GM12878 (cell line): ENCODE results near the gene TCEANC2. TPM values are rescaled to one million over a fixed set of nuclear protein-coding genes. Genes with fewer than 3 reads are reported as not detected.

Experiments used
- ATAC-seq: fragments of 200-7000 bp; cut with Tn5 transposase; 3 replicates; pipeline ENCODE4 v1.9.1; 2020; ENCODE audit warnings: mild to moderate bottlenecking, moderate library complexity
- BruUV-seq: library from RNA; stranded (reverse); fragments of 400-500 nt; replicated peaks from 2 replicates; lab custom pipeline; 2021; lab: Mats Ljungman, UMichigan
- CTCF ChIA-PET: fragments of 300-600 bp; sonication (Branson Sonifier 250); formaldehyde crosslinking; extraction: SDS; loops from one replicate; lab custom pipeline; 2021; ENCODE audit warnings: inconsistent platforms; lab: Yijun Ruan, JAX
- POLR2A ChIA-PET: fragments of 350-600 bp; formaldehyde crosslinking; extraction: SDS; loops from one replicate; lab custom pipeline; 2021; ENCODE audit warnings: inconsistent platforms; lab: Charles Lee
- RAD21 ChIA-PET: fragments of 300-600 bp; sonication (Branson Sonifier 250); formaldehyde crosslinking; loops from one replicate; lab custom pipeline; 2023; ENCODE audit warnings: antibody characterized with exemption; ENCODE audit not compliant: unreplicated experiment; lab: Charles Lee
- SMC1A ChIA-PET: fragments of 300-600 bp; sonication (Branson Sonifier 250); formaldehyde crosslinking; loops from one replicate; lab custom pipeline; 2023; ENCODE audit not compliant: unreplicated experiment, uncharacterized antibody; lab: Charles Lee
- DNase-seq: peaks from one replicate; pipeline ENCODE4 v3.0.0-alpha.2; 2011; ENCODE audit warnings: low read depth, low spot score
- FAIRE-seq: peaks from 3 replicates; lab custom pipeline; 2011; peaks lifted over from hg19 to GRCh38; lab: Jason Lieb, UNC
- H2AFZ ChIP-seq: 2 replicates; pipeline ENCODE4 v1.6.0; 2011; ENCODE audit warnings: low read depth, low read length, control low read depth; ENCODE audit not compliant: control insufficient read depth
- H3K27ac ChIP-seq: 2 replicates; pipeline ENCODE4 v1.5.1; 2011; ENCODE audit warnings: control low read depth; ENCODE audit not compliant: control insufficient read depth, insufficient read depth
- H3K27me3 ChIP-seq, 2 experiments: replicated peaks in 1 of 2; 2 replicates each; pipeline versions ENCODE4 v1.6.0 to v1.6.1; 2011; ENCODE audit warnings: low read length in 1 of 2; ENCODE audit not compliant: control insufficient read depth in 2 of 2, insufficient read depth in 2 of 2
- H3K36me3 ChIP-seq, 2 experiments: 2 replicates each; pipeline ENCODE4 v1.5.1; 2011; ENCODE audit warnings: low read length in 1 of 2; ENCODE audit not compliant: control insufficient read depth in 2 of 2, insufficient read depth in 2 of 2
- H3K4me1 ChIP-seq: 2 replicates; pipeline ENCODE4 v1.6.1; 2011; ENCODE audit warnings: mild to moderate bottlenecking, low read length, moderate library complexity, mixed read lengths; ENCODE audit not compliant: control insufficient read depth, insufficient read depth
- H3K4me2 ChIP-seq: 2 replicates; pipeline ENCODE4 v1.6.0; 2011; ENCODE audit warnings: control low read depth; ENCODE audit not compliant: control insufficient read depth, insufficient read depth
- H3K4me3 ChIP-seq: fragments of 200-600 bp; sonication (generic); 2 replicates; pipeline ENCODE4 v1.5.1; 2016
- H3K79me2 ChIP-seq: 2 replicates; pipeline ENCODE4 v1.6.0; 2011; ENCODE audit warnings: low read length; ENCODE audit not compliant: control insufficient read depth, insufficient read depth
- H3K9ac ChIP-seq: 2 replicates; pipeline ENCODE4 v1.8.0; 2011; ENCODE audit warnings: low read length, control low read depth, mixed read lengths; ENCODE audit not compliant: control insufficient read depth, insufficient read depth
- H3K9me3 ChIP-seq: replicated peaks from 3 replicates; pipeline ENCODE4 v1.5.1; 2011; ENCODE audit warnings: mild to moderate bottlenecking, low read length; ENCODE audit not compliant: control insufficient read depth, insufficient read depth
- H4K20me1 ChIP-seq: 2 replicates; pipeline ENCODE4 v1.6.0; 2011; ENCODE audit not compliant: control insufficient read depth, insufficient read depth
- ASH2L ChIP-seq: fragments of 300-600, 200-600 bp; sonication (generic); IDR thresholded peaks from 2 replicates; pipeline ENCODE4 v1.6.1; 2017; ENCODE audit warnings: low read depth, mild to moderate bottlenecking, borderline replicate concordance
- BHLHE40 ChIP-seq, 2 experiments: fragments of 450-650 bp in 1 of 2; IDR thresholded peaks; 2 replicates each; pipeline ENCODE4 v1.6.1; 2011 to 2017; ENCODE audit warnings: low read depth in 2 of 2, borderline replicate concordance in 1 of 2, improper control_type of control experiment in 1 of 2, low read length in 1 of 2, mild to moderate bottlenecking in 1 of 2
- CHD1 ChIP-seq: IDR thresholded peaks from 2 replicates; pipeline ENCODE4 v1.6.1; 2012; ENCODE audit warnings: low read depth, low read length, improper control_type of control experiment
- HCFC1 ChIP-seq: fragments of 150-350 bp; IDR thresholded peaks from 2 replicates; pipeline ENCODE4 v1.6.1; 2014; ENCODE audit warnings: low read length
- HSF1 ChIP-seq: fragments of 150-350 bp; IDR thresholded peaks from 2 replicates; pipeline ENCODE4 v1.6.1; 2014; ENCODE audit warnings: mild to moderate bottlenecking, low read depth, low read length
- NFYA ChIP-seq: IDR thresholded peaks from 2 replicates; pipeline ENCODE4 v1.6.1; 2011; ENCODE audit warnings: low read depth, mild to moderate bottlenecking, low read length, improper control_type of control experiment, borderline replicate concordance
- NR2C1 ChIP-seq: fragments of 450-650 bp; IDR thresholded peaks from 2 replicates; pipeline ENCODE4 v1.6.1; 2017; ENCODE audit warnings: antibody characterized with exemption, mild to moderate bottlenecking, moderate library complexity
- NR2F1 ChIP-seq: fragments of 450-650 bp; conservative IDR thresholded peaks from 2 replicates; pipeline ENCODE4 v1.6.1; 2017; ENCODE audit warnings: mild to moderate bottlenecking
- NRF1 ChIP-seq: conservative IDR thresholded peaks from 2 replicates; pipeline ENCODE4 v1.6.1; 2011; ENCODE audit warnings: mild to moderate bottlenecking, low read depth, low read length, improper control_type of control experiment
- PBX3 ChIP-seq: IDR thresholded peaks from 2 replicates; pipeline ENCODE4 v1.6.1; 2011; ENCODE audit warnings: mild to moderate bottlenecking, low read depth, low read length, moderate library complexity; ENCODE audit not compliant: insufficient replicate concordance
- RAD51 ChIP-seq: fragments of 450-650 bp; IDR thresholded peaks from 2 replicates; pipeline ENCODE4 v1.6.1; 2016; ENCODE audit warnings: moderate library complexity, mild to moderate bottlenecking, inconsistent platforms
- RCOR1 ChIP-seq: conservative IDR thresholded peaks from 2 replicates; pipeline ENCODE4 v1.6.1; 2012; ENCODE audit warnings: low read depth, low read length, improper control_type of control experiment
- RELA ChIP-seq: fragments of 450-650 bp; IDR thresholded peaks from 2 replicates; pipeline ENCODE4 v1.8.0; 2014; ENCODE audit warnings: borderline replicate concordance; ENCODE audit not compliant: partially characterized antibody
- STAT1 ChIP-seq: fragments of 450-650 bp; conservative IDR thresholded peaks from 2 replicates; pipeline ENCODE4 v1.6.1; 2014; ENCODE audit warnings: antibody characterized with exemption, mild to moderate bottlenecking
- STAT3 ChIP-seq: IDR thresholded peaks from 2 replicates; pipeline ENCODE4 v1.6.1; 2011; ENCODE audit warnings: low read depth, low read length, improper control_type of control experiment
- WGBS: methylation state at CpG from one replicate; pipeline ENCODE4 v1.1.6; 2016; ENCODE audit warnings: low lambda C conversion rate; ENCODE audit not compliant: insufficient replicate concordance, insufficient coverage; ENCODE audit errors: missing lambda C conversion rate; 5-methylcytosine and 5-hydroxymethylcytosine counted together
- in situ Hi-C: fragments of 300-500 bp; cut with MboI; formaldehyde crosslinking; loops from 9 replicates; pipeline ENCODE4 v1.14.3; 2018; ENCODE audit warnings: mixed read lengths
- intact Hi-C: fragments of 100-400 bp; cut with micrococcal nuclease; formaldehyde crosslinking; loops from one replicate; pipeline ENCODE4 v1.14.2; 2022; ENCODE audit not compliant: unreplicated experiment
- polyA plus RNA-seq, 11 experiments: library from polyadenylated mRNA; depleted of rRNA in 4 of 11; unstranded in 6 of 11; stranded (reverse) in 5 of 11; fragments of >200 nt; fragmentation: Nextera tagmentation in 4 of 11; fragmentation: Illumina TruSeq in 1 of 11; extraction: Ambion mirVana in 4 of 11; extraction: Trizol in 1 of 11; gene quantifications; 1 replicate in 1 of 11; 2 replicates in 10 of 11; pipeline versions ENCODE4 v1.2.1 to v1.2.3, GENCODE V29; 2011 to 2016; ENCODE audit warnings: inconsistent platforms in 2 of 11, missing spikeins in 2 of 11, low read depth in 1 of 11
- total RNA-seq, 4 experiments: library from RNA; depleted of rRNA in 3 of 4; stranded (reverse); fragments of >200 nt in 3 of 4; fragmentation: Illumina TruSeq in 1 of 4; extraction: Trizol in 1 of 4; gene quantifications; 2 replicates each; pipeline versions ENCODE4 v1.2.1 to v1.2.3, GENCODE V29; 2013 to 2021

TCEANC2 gene
- total and polyA plus RNA-seq, 10 of the 15 experiments (the other 5 are each of a cell fraction or from before 2014, with no cell fraction given) = 4.4 to 13.2 (median 6.4) TPM

GRCh38 chr1:54017979-54018378 is 35.4 kb upstream of the TCEANC2 start, which contains the start of gene LDLRAD1:
Gene LDLRAD1, minus strand, starts transcription at chr1:54018186. Its CDS starts 74 bp downstream, at chr1:54018112.
- ChIA-PET POLR2A (no interaction called here), CTCF (interaction anchor here (0.6 kb wide), 1 partner anchor 13 kb away, joined by 3 read pairs; no protein-coding TSS in a partner anchor), RAD21 (interaction anchor here (1.0 kb wide), 1 partner anchor 9 kb away, joined by 3 read pairs; no protein-coding TSS in a partner anchor), SMC1A (no interaction called here)
- H3K9me3 ChIP-seq = no peaks in the 10 kb centered on the region
- H2AFZ ChIP-seq = no peak within 1 kb of the TSS
- no peak within 1 kb of the TSS for H3K9ac ChIP-seq
- TF ChIP-seq NFYA (no peak), STAT3 (no peak), STAT1 (no peak), RAD51 (no peak), NR2C1 (no peak), HCFC1 (no peak), PBX3 (no peak), NR2F1 (no peak), RCOR1 (no peak), NRF1 (no peak), ASH2L (no peak), BHLHE40 (IDR thresholded peaks at IDR 0.05; ENCODE audit: borderline replicate concordance in 1 of 2, low read depth in 2 of 2, low read length in 1 of 2) (no peak), RELA (no peak), CHD1 (no peak), HSF1 (no peak)
- H3K4me2 ChIP-seq = no peak within 1 kb of the TSS
- H3K4me1 ChIP-seq = no peaks in the 10 kb centered on the region
- in situ Hi-C loops (no loop called here), intact Hi-C loops (no loop called here)
- H3K79me2 ChIP-seq = no peaks in the 10 kb centered on the region
- ATAC-seq (peak; percentile 25; the same call in 2 of the 3 replicates), FAIRE-seq (no peak), DNase-seq (no peak)
- WGBS = 4% methylated on average over 6 of the region's 6 CpGs
- H3K4me3 ChIP-seq = no peak within 1 kb of the TSS
- no peaks in the 10 kb centered on the region; a peak in 2 of 4 replicates for H3K27me3 ChIP-seq
- no TSS peak for BruUV-seq
- no peaks in the 10 kb centered on the region for H4K20me1 ChIP-seq
- H3K36me3 ChIP-seq = no peaks in the 10 kb centered on the region
- no peak within 1 kb of the TSS for H3K27ac ChIP-seq
